HepG2 (cell line): ENCODE measurements around the gene FDPS. TPM values are rescaled to one million over a fixed set of nuclear protein-coding genes. Genes with fewer than 3 reads are reported as not detected.

ENCODE experiments used
- AGO2 ChIP-seq: fragments of 200-400 bp; formaldehyde crosslinking; optimal IDR thresholded peaks from 2 replicates; pipeline ENCODE3; 2017; ENCODE audit warnings: mild to moderate bottlenecking, low read depth, low read length, moderate library complexity
- AHR ChIP-seq: IDR thresholded peaks from 2 replicates; pipeline ENCODE4 v1.6.1; 2018; ENCODE audit warnings: missing genetic modification reagents, missing compliant biosample characterization
- CBX5 ChIP-seq: sonication (generic); formaldehyde crosslinking; IDR thresholded peaks from 2 replicates; pipeline ENCODE4 v1.4.0; 2020; ENCODE audit warnings: missing genetic modification reagents, borderline replicate concordance
- CCAR2 ChIP-seq: fragments of 200-400 bp; formaldehyde crosslinking; optimal IDR thresholded peaks from 2 replicates; pipeline ENCODE3; 2018; ENCODE audit warnings: low read depth, mild to moderate bottlenecking, low read length, moderate library complexity
- EP300 ChIP-seq, 3 experiments: sonication (generic) in 1 of 3; formaldehyde crosslinking in 1 of 3; IDR thresholded peaks; 2 replicates each; pipeline versions ENCODE4 v1.5.1 to v1.6.1; 2011 to 2020; ENCODE audit warnings: low read depth in 2 of 3, low read length in 2 of 3, borderline replicate concordance in 1 of 3, improper control_type of control experiment in 1 of 3, mild to moderate bottlenecking in 1 of 3, missing genetic modification reagents in 1 of 3, moderate library complexity in 1 of 3
- GATAD1 ChIP-seq: IDR thresholded peaks from 2 replicates; pipeline ENCODE4 v1.6.1; 2016; ENCODE audit warnings: missing genetic modification reagents, missing compliant biosample characterization
- KDM5B ChIP-seq: sonication (generic); formaldehyde crosslinking; IDR thresholded peaks from 2 replicates; pipeline ENCODE4 v1.4.0; 2020; ENCODE audit warnings: missing genetic modification reagents, mild to moderate bottlenecking, borderline replicate concordance
- KLF9 ChIP-seq: IDR thresholded peaks from 2 replicates; pipeline ENCODE4 v1.6.1; 2016; ENCODE audit warnings: low read depth
- MXI1 ChIP-seq: IDR thresholded peaks from 3 replicates; pipeline ENCODE4 v1.6.1; 2012; ENCODE audit warnings: low read depth, low read length, inconsistent platforms, borderline replicate concordance
- MZF1 ChIP-seq: sonication (generic); formaldehyde crosslinking; IDR thresholded peaks from 2 replicates; pipeline ENCODE4 v1.8.1; 2023; ENCODE audit warnings: mild to moderate bottlenecking, missing genetic modification reagents, borderline replicate concordance
- NFKB2 ChIP-seq: sonication (generic); formaldehyde crosslinking; IDR thresholded peaks from 2 replicates; pipeline ENCODE4 v1.4.0; 2020; ENCODE audit warnings: missing genetic modification reagents, borderline replicate concordance
- NR2C2 ChIP-seq: sonication (generic); formaldehyde crosslinking; IDR thresholded peaks from 2 replicates; pipeline ENCODE4 v1.4.0; 2020; ENCODE audit warnings: missing genetic modification reagents, mild to moderate bottlenecking, moderate library complexity, borderline replicate concordance
- RELA ChIP-seq: sonication (generic); formaldehyde crosslinking; IDR thresholded peaks from 2 replicates; pipeline ENCODE4 v1.4.0; 2020; ENCODE audit warnings: missing genetic modification reagents
- SP2 ChIP-seq: sonication (generic); formaldehyde crosslinking; IDR thresholded peaks from 2 replicates; pipeline ENCODE4 v1.5.1; 2020; ENCODE audit warnings: mild to moderate bottlenecking, missing genetic modification reagents
- TAF1 ChIP-seq: sonication (generic); formaldehyde crosslinking; IDR thresholded peaks from 2 replicates; pipeline ENCODE4 v1.4.0; 2020; ENCODE audit warnings: missing genetic modification reagents
- TEAD2 ChIP-seq: sonication (generic); formaldehyde crosslinking; IDR thresholded peaks from 2 replicates; pipeline ENCODE4 v1.9.0; 2021; ENCODE audit warnings: missing genetic modification reagents
- TRIM24 ChIP-seq: sonication (generic); formaldehyde crosslinking; IDR thresholded peaks from 2 replicates; pipeline ENCODE4 v1.8.0; 2022; ENCODE audit warnings: mild to moderate bottlenecking, missing genetic modification reagents
- ZBTB21 ChIP-seq: sonication (generic); formaldehyde crosslinking; IDR thresholded peaks from 2 replicates; pipeline ENCODE4 v1.4.0; 2020; ENCODE audit warnings: missing genetic modification reagents
- ZMAT3 ChIP-seq: sonication (generic); formaldehyde crosslinking; conservative IDR thresholded peaks from 2 replicates; pipeline ENCODE4 v1.7.0; 2021; ENCODE audit warnings: missing genetic modification reagents
- ZNF232 ChIP-seq: sonication (generic); formaldehyde crosslinking; IDR thresholded peaks from 2 replicates; pipeline ENCODE4 v1.4.0; 2020; ENCODE audit warnings: missing genetic modification reagents, borderline replicate concordance
- ZNF264 ChIP-seq: sonication (generic); formaldehyde crosslinking; IDR thresholded peaks from 2 replicates; pipeline ENCODE4 v1.4.0; 2020; ENCODE audit warnings: missing genetic modification reagents
- ZNF33B ChIP-seq: sonication (generic); formaldehyde crosslinking; IDR thresholded peaks from 2 replicates; pipeline ENCODE4 v1.5.1; 2020; ENCODE audit warnings: mild to moderate bottlenecking, missing genetic modification reagents
- ZNF382 ChIP-seq: sonication (generic); formaldehyde crosslinking; IDR thresholded peaks from 2 replicates; pipeline ENCODE4 v1.5.0; 2020; ENCODE audit warnings: missing genetic modification reagents, mild to moderate bottlenecking, borderline replicate concordance
- polyA plus RNA-seq, 8 experiments: library from polyadenylated mRNA; depleted of rRNA in 3 of 8; stranded (reverse) in 7 of 8; unstranded in 1 of 8; fragments of >200 nt; fragmentation: Illumina TruSeq in 4 of 8; extraction: Trizol in 4 of 8; gene quantifications; 2 replicates each; pipeline versions ENCODE4 v1.2.1 to v1.2.3, GENCODE V29; 2011 to 2016; ENCODE audit warnings: low read depth in 4 of 8, missing spikeins in 1 of 8, mixed read lengths in 1 of 8; ENCODE audit not compliant: insufficient read depth in 1 of 8
- total RNA-seq, 5 experiments: library from RNA; depleted of rRNA; stranded (reverse); fragments of >200 nt; fragmentation: Illumina TruSeq; extraction: Trizol; gene quantifications; 2 replicates each; pipeline ENCODE4 v1.2.3, GENCODE V29; 2016; ENCODE audit warnings: low read depth in 1 of 5
- TF ChIP-seq, protein P1 (sequence below): sonication (generic); formaldehyde crosslinking; IDR thresholded peaks from 2 replicates; pipeline ENCODE4 v1.4.0; 2020; ENCODE audit warnings: missing genetic modification reagents, borderline replicate concordance

Gene FDPS
- total and polyA plus RNA-seq, 2 of the 13 experiments (the other 11 are each of a cell fraction or from before 2014, with no cell fraction given), result 264 to 519 TPM

DNA sequence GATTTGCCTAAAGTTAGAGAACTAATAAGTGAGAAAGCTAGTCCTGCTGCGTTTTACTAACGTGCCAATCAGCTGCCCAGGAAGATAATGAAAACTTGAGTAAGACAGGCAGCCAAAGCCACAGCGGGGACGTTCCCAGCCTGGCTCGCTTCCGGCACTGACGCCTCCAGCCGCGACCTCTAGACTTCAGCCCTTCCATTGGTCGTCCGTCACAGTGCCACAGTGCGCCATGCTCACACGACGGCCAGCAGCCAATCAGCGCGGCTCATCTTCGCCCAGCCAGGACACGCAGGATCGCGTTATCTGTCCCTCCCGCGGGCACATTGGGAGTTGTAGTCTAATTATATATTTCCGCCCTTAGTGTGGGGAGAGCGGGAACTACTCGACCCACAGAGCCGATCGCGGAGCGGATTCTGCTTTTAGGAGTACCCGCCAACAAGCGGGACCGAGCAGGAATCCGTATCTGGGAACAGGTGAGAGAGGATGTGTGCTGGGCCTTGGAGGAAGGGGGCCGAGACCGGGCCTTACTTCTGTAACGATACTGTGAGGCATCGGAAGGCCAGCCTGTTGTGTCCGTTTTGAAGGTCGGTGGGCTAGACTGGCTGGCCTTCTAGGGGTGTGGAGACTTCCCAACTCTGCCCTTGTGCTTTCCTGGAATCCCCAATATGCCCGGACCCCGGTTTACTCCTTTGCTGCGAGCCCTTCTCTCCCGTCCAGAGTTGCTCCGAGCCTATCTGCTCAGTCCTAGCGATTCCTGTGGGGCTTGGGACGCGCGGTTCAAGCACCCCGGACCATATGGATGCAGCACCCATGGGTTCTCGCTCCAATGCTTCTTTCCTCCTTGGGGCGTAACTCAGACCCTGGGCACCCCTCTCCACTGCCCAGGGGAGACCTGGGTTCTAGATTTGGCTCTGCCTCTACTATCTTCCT lies at the start of gene FDPS (continued):
- TF ChIP-seq, protein P1, sequence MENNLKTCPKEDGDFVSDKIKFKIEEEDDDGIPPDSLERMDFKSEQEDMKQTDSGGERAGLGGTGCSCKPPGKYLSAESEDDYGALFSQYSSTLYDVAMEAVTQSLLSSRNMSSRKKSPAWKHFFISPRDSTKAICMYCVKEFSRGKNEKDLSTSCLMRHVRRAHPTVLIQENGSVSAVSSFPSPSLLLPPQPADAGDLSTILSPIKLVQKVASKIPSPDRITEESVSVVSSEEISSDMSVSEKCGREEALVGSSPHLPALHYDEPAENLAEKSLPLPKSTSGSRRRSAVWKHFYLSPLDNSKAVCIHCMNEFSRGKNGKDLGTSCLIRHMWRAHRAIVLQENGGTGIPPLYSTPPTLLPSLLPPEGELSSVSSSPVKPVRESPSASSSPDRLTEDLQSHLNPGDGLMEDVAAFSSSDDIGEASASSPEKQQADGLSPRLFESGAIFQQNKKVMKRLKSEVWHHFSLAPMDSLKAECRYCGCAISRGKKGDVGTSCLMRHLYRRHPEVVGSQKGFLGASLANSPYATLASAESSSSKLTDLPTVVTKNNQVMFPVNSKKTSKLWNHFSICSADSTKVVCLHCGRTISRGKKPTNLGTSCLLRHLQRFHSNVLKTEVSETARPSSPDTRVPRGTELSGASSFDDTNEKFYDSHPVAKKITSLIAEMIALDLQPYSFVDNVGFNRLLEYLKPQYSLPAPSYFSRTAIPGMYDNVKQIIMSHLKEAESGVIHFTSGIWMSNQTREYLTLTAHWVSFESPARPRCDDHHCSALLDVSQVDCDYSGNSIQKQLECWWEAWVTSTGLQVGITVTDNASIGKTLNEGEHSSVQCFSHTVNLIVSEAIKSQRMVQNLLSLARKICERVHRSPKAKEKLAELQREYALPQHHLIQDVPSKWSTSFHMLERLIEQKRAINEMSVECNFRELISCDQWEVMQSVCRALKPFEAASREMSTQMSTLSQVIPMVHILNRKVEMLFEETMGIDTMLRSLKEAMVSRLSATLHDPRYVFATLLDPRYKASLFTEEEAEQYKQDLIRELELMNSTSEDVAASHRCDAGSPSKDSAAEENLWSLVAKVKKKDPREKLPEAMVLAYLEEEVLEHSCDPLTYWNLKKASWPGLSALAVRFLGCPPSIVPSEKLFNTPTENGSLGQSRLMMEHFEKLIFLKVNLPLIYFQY (CRISPR knock-in tag), result peak; percentile 48; the same call in 1 of the 2 replicates
- TF ChIP-seq ZNF264, result 0 out of 2 replicates have a peak, but pooled peaks have one; percentile 29
- no peak for TF ChIP-seq ZNF232 (CRISPR knock-in tag)
- 0 out of 2 replicates have a peak, but pooled peaks have one; percentile 33 for TF ChIP-seq MZF1 (CRISPR knock-in tag)
- no peak for TF ChIP-seq KLF9
- no peak for TF ChIP-seq TRIM24 (CRISPR knock-in tag)
- peak; percentile 95 for TF ChIP-seq GATAD1 (CRISPR knock-in tag)
- TF ChIP-seq ZBTB21 (CRISPR knock-in tag), result no peak
- TF ChIP-seq KDM5B (CRISPR knock-in tag), result peak; percentile 16; the same call in 1 of the 2 replicates
- no peak for TF ChIP-seq ZNF33B (CRISPR knock-in tag)
- no peak for TF ChIP-seq TEAD2 (CRISPR knock-in tag)
- TF ChIP-seq AHR, result no peak
- no peak for TF ChIP-seq CCAR2
- no peak for TF ChIP-seq CBX5
- peak; percentile 75; the same call in 1 of the 3 replicates for TF ChIP-seq MXI1
- peak; percentile 96 for TF ChIP-seq NR2C2
- TF ChIP-seq ZMAT3 (CRISPR knock-in tag), result peak; percentile 48; the same call in 1 of the 2 replicates
- TF ChIP-seq EP300 (IDR thresholded peaks at IDR 0.05; ENCODE audit: low read depth in 2 of 2, low read length in 2 of 2), result peak in 1 of 2 experiments; percentile 57; a peak in 2 of 4 replicates
- peak; percentile 6; the same call in 1 of the 2 replicates for TF ChIP-seq EP300 (CRISPR knock-in tag; IDR thresholded peaks at IDR 0.05; ENCODE audit: borderline replicate concordance)
- TF ChIP-seq ZNF382 (CRISPR knock-in tag), result no peak
- TF ChIP-seq AGO2, result peak; percentile 37
- peak; percentile 74; the same call in 1 of the 2 replicates for TF ChIP-seq NFKB2 (CRISPR knock-in tag)
- peak; percentile 88; the same call in 1 of the 2 replicates for TF ChIP-seq TAF1 (CRISPR knock-in tag)
- TF ChIP-seq RELA, result no peak
- peak; percentile 77 for TF ChIP-seq SP2 (CRISPR knock-in tag)
